GM12875 (cell line): ENCODE results near the gene FANK1.

ENCODE experiments used
- H3K4me3 ChIP-seq: one replicate; pipeline ENCODE4 v1.5.1; 2011; ENCODE audit warnings: low read depth, low read length, control low read depth
- TF ChIP-seq, protein P1 (sequence below): IDR thresholded peaks from 2 replicates; pipeline ENCODE4 v1.5.1; 2011; ENCODE audit warnings: low read depth, mild to moderate bottlenecking, control low read depth, inconsistent platforms, low read length, moderate library complexity, borderline replicate concordance; ENCODE audit not compliant: insufficient read depth

Gene FANK1

DNA sequence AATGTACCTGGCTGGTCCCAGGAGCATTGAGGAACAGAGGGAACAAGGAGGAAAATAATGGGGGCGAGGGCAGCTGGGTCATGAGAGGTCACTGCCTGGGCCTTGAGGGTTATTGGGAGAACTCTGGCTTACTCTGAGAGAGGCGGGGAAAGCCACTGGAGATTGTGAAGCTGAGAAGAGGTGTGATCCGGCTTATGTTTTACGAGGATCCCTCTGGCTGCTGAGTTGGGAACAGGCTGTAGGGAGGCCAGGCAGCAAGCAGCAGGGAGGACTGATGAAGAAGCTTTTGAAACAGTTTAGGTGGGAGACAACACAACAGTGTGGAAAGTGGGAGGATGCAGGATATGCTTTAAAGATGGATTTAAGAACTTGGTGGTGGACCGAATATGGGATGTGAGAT, 87.3 kb downstream of the FANK1 start:
- no peak overlapping the region for H3K4me3 ChIP-seq
- TF ChIP-seq, protein P1, sequence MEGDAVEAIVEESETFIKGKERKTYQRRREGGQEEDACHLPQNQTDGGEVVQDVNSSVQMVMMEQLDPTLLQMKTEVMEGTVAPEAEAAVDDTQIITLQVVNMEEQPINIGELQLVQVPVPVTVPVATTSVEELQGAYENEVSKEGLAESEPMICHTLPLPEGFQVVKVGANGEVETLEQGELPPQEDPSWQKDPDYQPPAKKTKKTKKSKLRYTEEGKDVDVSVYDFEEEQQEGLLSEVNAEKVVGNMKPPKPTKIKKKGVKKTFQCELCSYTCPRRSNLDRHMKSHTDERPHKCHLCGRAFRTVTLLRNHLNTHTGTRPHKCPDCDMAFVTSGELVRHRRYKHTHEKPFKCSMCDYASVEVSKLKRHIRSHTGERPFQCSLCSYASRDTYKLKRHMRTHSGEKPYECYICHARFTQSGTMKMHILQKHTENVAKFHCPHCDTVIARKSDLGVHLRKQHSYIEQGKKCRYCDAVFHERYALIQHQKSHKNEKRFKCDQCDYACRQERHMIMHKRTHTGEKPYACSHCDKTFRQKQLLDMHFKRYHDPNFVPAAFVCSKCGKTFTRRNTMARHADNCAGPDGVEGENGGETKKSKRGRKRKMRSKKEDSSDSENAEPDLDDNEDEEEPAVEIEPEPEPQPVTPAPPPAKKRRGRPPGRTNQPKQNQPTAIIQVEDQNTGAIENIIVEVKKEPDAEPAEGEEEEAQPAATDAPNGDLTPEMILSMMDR: no peak

GRCh38 chr10:125984346-125984745, 88.0 kb downstream of the FANK1 start:
- TF ChIP-seq, protein P1: no peak
- H3K4me3 ChIP-seq: no peak overlapping the region

DNA sequence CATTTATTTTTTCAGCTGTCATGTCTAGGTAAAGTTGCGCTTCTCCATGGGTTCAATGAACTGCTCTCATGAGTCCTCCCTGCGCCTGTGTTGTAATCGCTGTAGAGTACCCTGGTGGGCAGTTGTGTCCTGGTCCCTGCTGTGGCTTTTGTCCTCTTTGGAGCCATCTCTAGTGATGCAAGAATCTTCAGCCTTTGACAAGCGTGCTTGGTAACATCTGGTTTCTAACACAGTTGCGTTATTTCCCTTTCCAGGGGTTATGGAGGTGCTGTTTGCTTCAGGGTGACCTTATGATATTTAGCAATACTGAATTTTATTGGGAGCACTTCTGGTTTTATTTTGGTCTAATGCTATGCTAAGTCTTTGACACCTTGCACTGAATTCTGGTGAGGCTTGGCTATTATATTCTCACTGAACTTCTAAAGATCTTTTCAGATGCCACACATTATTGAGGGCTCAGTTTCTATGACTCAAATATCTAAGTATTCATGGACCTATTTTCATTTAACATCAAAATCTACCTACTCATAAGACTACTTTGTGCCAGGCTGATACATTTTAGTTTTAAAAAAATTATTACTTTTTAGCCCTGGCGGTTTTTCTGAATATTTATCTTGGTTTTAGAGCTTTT, 88.6 kb downstream of the FANK1 start:
- H3K4me3 ChIP-seq: no peak overlapping the region
- TF ChIP-seq, protein P1: no peak

- H3K4me3 ChIP-seq: no peak overlapping the region
- TF ChIP-seq, protein P1: no peak
Measured at GRCh38 chr10:125985557-125986240, 89.3 kb downstream of the FANK1 start.

DNA sequence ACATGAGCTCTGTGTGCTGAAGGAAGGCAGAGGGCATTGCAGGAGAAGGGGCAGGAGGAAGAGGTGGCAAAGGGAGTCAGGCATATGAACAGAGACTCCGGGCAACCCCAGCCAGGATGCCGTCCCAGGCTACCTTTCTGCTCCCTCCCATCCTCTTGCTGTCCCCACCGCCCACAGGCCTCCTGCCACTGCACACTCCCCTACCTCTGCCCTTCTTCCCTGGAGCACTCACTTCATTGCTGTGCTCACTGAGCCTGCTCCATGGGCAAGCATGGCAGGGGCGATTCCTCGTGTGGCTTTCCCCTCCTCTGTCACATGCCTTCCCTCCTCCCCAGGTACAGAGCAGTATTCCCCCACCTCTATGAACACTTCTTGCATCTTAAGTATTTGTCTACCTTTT, 93.4 kb downstream of the FANK1 start:
- TF ChIP-seq, protein P1: no peak

GRCh38 chr10:125990974-125991373, 94.6 kb downstream of the FANK1 start:
- H3K4me3 ChIP-seq: no peak overlapping the region
- TF ChIP-seq, protein P1: no peak

More for the DNA sequence above, 93.4 kb downstream of the FANK1 start:
- no peak overlapping the region for H3K4me3 ChIP-seq

DNA sequence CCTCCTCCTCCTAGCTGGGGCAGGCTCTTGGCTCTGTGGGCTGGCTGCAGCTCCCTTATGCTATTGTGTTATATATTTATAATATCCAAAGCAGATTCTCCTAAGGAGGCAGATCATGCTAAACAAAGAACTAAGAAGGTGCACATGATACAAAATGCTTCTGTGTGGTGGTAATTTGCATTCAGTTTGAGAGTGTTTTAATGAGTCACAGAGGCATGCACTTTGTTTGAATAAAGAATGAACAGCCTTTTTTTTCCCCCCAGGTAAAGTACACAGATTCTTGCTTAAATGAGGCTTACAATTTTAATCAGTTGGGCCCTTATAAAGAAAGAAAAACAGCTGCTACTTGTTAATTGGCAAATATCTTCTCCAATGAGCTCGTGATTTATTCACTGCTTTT, 95.0 kb downstream of the FANK1 start:
- H3K4me3 ChIP-seq: no peak overlapping the region
- TF ChIP-seq, protein P1: no peak
